ENCODE measurements around the gene NRP1.

The NRP1 gene

DNA sequence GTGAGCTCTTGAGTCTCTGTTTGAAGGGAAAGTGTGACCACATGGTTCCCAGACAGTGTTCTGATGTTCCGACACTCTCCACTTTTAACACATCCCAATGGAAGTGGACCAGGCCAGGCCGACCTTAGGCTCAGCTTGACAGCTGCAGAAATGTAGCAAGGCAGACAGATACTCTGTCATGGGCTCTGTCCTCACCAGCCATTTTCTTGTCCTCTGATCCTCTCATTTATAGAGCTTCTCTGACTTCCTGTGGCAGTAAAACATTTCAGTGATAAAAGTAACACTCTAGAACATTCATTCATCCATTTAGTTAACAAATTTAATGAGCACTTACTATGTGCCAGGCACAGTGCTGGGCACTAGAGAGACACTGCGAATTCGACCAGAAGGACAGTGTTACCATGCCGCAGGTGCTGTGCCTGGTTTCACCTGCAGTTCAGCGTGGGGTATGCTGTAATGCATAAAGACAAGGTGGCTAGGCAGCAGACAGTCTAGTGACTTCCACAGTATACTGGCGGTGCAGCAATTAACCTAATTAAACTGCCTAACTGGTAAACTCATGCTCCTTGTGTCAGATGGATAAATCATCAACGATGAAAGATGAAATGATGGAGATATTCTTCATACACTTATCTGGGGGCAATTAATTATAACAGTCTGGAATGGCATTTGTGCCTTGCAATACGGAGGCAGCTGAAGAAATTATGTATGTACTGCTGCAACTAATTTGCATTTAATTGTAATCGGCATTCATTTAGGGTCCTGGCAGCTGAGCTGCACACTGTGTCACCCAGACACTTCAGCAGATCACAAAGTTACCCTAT is 188.1 kb downstream of the NRP1 start:
- TF ChIP-seq EZH2 (optimal IDR thresholded peaks at IDR 0.05; ENCODE audit: low read depth, low read length), result no peak
- TF ChIP-seq, protein P1, sequence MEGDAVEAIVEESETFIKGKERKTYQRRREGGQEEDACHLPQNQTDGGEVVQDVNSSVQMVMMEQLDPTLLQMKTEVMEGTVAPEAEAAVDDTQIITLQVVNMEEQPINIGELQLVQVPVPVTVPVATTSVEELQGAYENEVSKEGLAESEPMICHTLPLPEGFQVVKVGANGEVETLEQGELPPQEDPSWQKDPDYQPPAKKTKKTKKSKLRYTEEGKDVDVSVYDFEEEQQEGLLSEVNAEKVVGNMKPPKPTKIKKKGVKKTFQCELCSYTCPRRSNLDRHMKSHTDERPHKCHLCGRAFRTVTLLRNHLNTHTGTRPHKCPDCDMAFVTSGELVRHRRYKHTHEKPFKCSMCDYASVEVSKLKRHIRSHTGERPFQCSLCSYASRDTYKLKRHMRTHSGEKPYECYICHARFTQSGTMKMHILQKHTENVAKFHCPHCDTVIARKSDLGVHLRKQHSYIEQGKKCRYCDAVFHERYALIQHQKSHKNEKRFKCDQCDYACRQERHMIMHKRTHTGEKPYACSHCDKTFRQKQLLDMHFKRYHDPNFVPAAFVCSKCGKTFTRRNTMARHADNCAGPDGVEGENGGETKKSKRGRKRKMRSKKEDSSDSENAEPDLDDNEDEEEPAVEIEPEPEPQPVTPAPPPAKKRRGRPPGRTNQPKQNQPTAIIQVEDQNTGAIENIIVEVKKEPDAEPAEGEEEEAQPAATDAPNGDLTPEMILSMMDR (IDR thresholded peaks at IDR 0.05; ENCODE audit: low read length), result no peak
- TF ChIP-seq EZH2phosphoT487 (IDR thresholded peaks at IDR 0.05; ENCODE audit: low read length), result no peak
- H3K27ac ChIP-seq (ENCODE audit: low read length), result no peak overlapping the region
- H3K36me3 ChIP-seq (replicated peaks; ENCODE audit: insufficient read depth, low read length), result no peaks in the 10 kb centered on the region
- no peaks in the 10 kb centered on the region for H3F3A ChIP-seq (ENCODE audit: insufficient read depth, low read length)
- no peaks in the 10 kb centered on the region for H3K9me3 ChIP-seq (replicated peaks; ENCODE audit: insufficient read depth, low read length)
- H3K4me1 ChIP-seq (ENCODE audit: low read length), result no peaks in the 10 kb centered on the region
- no peak overlapping the region for H2AFZ ChIP-seq (ENCODE audit: low read length)
- H3K9ac ChIP-seq (ENCODE audit: low read length), result no peak overlapping the region
- H3K4me2 ChIP-seq (ENCODE audit: low read depth, low read length), result no peak overlapping the region
- H3K4me3 ChIP-seq (ENCODE audit: low read length), result no peak overlapping the region
- H3K9me2 ChIP-seq (replicated peaks; ENCODE audit: insufficient read depth, low read length), result no peaks in the 10 kb centered on the region
- no peak for DNase-seq
- no peaks in the 10 kb centered on the region for H4K20me1 ChIP-seq (ENCODE audit: insufficient read depth, low read length)
- H3K27me3 ChIP-seq (replicated peaks; ENCODE audit: insufficient read depth, low read length), result no peaks in the 10 kb centered on the region
- no peaks in the 10 kb centered on the region for H3K79me2 ChIP-seq (ENCODE audit: low read length)

DNA sequence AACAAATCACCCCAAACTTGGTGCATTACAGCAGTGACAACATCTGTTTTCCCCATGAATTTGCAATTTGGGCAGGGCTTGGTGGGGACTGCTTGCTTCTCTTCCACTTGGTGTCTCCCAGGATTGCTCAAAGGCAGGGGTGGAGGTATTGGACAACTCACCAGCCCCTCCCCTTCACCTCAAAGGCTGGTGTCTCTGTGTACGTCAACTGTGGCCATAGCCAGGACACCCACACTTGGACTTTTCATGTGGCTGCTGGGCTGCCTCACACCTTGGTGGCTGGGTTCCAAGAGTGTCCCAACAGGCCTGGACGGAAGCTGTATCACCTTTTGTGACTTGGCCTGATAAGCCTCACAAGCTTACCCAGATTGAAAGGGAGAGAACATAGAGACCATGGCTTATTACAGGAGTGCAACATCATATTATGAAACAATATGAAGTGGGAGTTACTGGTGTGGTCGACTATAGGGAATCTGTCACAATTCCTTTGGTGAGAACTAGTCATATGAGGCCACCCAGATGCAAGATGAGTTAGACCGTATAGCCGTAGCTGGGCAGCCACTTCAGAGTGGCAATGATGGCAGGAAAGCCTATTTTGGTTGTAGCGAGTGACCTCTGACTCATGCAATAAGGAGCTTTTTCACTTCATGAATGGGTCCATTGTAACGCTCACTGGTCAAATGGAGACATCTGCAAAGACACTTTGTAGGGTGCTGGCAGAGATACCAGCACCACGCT is 188.8 kb downstream of the NRP1 start:
- no peaks in the 10 kb centered on the region for H3K4me1 ChIP-seq (ENCODE audit: low read length)
- no peaks in the 10 kb centered on the region for H3K9me3 ChIP-seq (replicated peaks; ENCODE audit: insufficient read depth, low read length)
- no peak overlapping the region for H3K27ac ChIP-seq (ENCODE audit: low read length)
- no peak for TF ChIP-seq EZH2phosphoT487 (IDR thresholded peaks at IDR 0.05; ENCODE audit: low read length)
- TF ChIP-seq, protein P1 (IDR thresholded peaks at IDR 0.05; ENCODE audit: low read length), result no peak
- TF ChIP-seq EZH2 (optimal IDR thresholded peaks at IDR 0.05; ENCODE audit: low read depth, low read length), result no peak
- no peaks in the 10 kb centered on the region for H3K9me2 ChIP-seq (replicated peaks; ENCODE audit: insufficient read depth, low read length)
- no peaks in the 10 kb centered on the region for H3K79me2 ChIP-seq (ENCODE audit: low read length)
- no peaks in the 10 kb centered on the region for H3F3A ChIP-seq (ENCODE audit: insufficient read depth, low read length)
- no peak overlapping the region for H2AFZ ChIP-seq (ENCODE audit: low read length)
- H3K36me3 ChIP-seq (replicated peaks; ENCODE audit: insufficient read depth, low read length), result no peaks in the 10 kb centered on the region
- no peaks in the 10 kb centered on the region for H3K27me3 ChIP-seq (replicated peaks; ENCODE audit: insufficient read depth, low read length)
- H3K4me3 ChIP-seq (ENCODE audit: low read length), result no peak overlapping the region
- H3K9ac ChIP-seq (ENCODE audit: low read length), result no peak overlapping the region
- no peak overlapping the region for H3K4me2 ChIP-seq (ENCODE audit: low read depth, low read length)
- no peak for DNase-seq
- no peaks in the 10 kb centered on the region for H4K20me1 ChIP-seq (ENCODE audit: insufficient read depth, low read length)

DNA sequence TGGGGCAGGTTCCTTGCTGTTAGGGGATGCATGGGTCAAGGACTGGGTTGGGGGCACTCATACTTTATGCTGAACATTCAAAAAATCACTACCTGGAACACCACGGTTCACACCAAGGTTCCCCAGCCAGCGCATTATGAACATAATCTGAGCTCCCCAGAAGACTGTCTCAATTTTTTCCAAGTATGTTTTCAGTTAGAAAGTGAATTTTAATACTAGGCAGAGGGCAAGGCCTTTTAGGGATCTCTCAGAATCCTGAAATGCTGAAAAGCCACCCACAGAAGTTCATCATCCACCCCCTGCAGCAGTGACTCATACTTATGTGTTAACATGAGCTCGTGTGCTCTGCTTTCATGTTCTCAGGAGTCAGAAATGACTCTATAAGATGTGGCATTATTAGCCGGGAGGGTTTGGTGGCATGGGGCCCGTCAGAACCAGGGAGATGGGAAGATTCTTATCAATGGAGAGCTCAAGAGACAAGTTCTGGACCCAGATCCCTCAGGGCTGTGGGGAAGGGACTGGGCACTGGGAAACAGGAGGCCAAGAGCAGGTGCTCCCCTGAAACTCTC is 191.2 kb downstream of the NRP1 start:
- Histone ChIP-seq H3K4me2 (ENCODE audit: low read depth, low read length) (no peak overlapping the region), H3K9me2 (replicated peaks; ENCODE audit: insufficient read depth, low read length) (no peaks in the 10 kb centered on the region), H3K36me3 (replicated peaks; ENCODE audit: insufficient read depth, low read length) (no peaks in the 10 kb centered on the region), H3K4me3 (ENCODE audit: low read length) (no peak overlapping the region), H4K20me1 (ENCODE audit: insufficient read depth, low read length) (no peaks in the 10 kb centered on the region), H3K9me3 (replicated peaks; ENCODE audit: insufficient read depth, low read length) (no peaks in the 10 kb centered on the region), H3K4me1 (ENCODE audit: low read length) (no peaks in the 10 kb centered on the region), H3K9ac (ENCODE audit: low read length) (no peak overlapping the region), H3K79me2 (ENCODE audit: low read length) (no peaks in the 10 kb centered on the region), H3K27me3 (replicated peaks; ENCODE audit: insufficient read depth, low read length) (no peaks in the 10 kb centered on the region), H3F3A (ENCODE audit: insufficient read depth, low read length) (no peaks in the 10 kb centered on the region), H2AFZ (ENCODE audit: low read length) (no peak overlapping the region), H3K27ac (ENCODE audit: low read length) (no peak overlapping the region)
- DNase-seq, result no peak
- TF ChIP-seq, protein P1 (IDR thresholded peaks at IDR 0.05; ENCODE audit: low read length), result no peak
- TF ChIP-seq EZH2 (optimal IDR thresholded peaks at IDR 0.05; ENCODE audit: low read depth, low read length), result no peak
- TF ChIP-seq EZH2phosphoT487 (IDR thresholded peaks at IDR 0.05; ENCODE audit: low read length), result no peak
